HG02588 (cell line): ENCODE data around the gene PHKA1.
"Not testable (repeated sequence)": the region's sequence is repeated elsewhere in the genome, so short reads cannot be mapped to it uniquely, and the experiment has no call there.

Experiments used
- ATAC-seq: cut with Tn5 transposase; IDR thresholded peaks from one replicate; pipeline ENCODE4 v1.9.1; 2021; ENCODE audit warnings: mild to moderate bottlenecking, moderate library complexity; ENCODE audit not compliant: unreplicated experiment

The PHKA1 gene

GRCh38 chrX:72713599-72714477, at the start of gene PHKA1:
Gene PHKA1 (minus strand): TSS chrX:72714306. CDS start chrX:72713880, 426 bp downstream.
- ATAC-seq = not testable (repeated sequence)

- ATAC-seq = not testable (repeated sequence)
Observed at GRCh38 chrX:72760454-72760853, 46.3 kb upstream of the PHKA1 start.

GRCh38 chrX:72748545-72748944, 34.4 kb upstream of the PHKA1 start:
- ATAC-seq = not testable (repeated sequence)

- ATAC-seq = not testable (repeated sequence)
Observed at GRCh38 chrX:72745546-72745945, 31.4 kb upstream of the PHKA1 start.

- ATAC-seq = no peak
Observed at GRCh38 chrX:72735561-72735960, 21.5 kb upstream of the PHKA1 start.

- ATAC-seq = not testable (repeated sequence)
Observed at GRCh38 chrX:72733636-72734035, 19.5 kb upstream of the PHKA1 start.

GRCh38 chrX:72727846-72728245, 13.7 kb upstream of the PHKA1 start:
- ATAC-seq = no peak

GRCh38 chrX:72716766-72717165, 2.7 kb upstream of the PHKA1 start:
- no peak for ATAC-seq

GRCh38 chrX:72715546-72715945, 1.4 kb upstream of the PHKA1 start:
- ATAC-seq = no peak

- ATAC-seq = no peak
Observed at GRCh38 chrX:72714478-72714916, 391 bp upstream of the PHKA1 start.

- no peak for ATAC-seq
Observed at GRCh38 chrX:72713130-72713529, 976 bp downstream of the PHKA1 start.

- no peak for ATAC-seq
Observed at GRCh38 chrX:72712094-72712755, 1.9 kb downstream of the PHKA1 start.

- no peak for ATAC-seq
Observed at GRCh38 chrX:72705814-72706213, 8.3 kb downstream of the PHKA1 start.

GRCh38 chrX:72705111-72705510, 9.0 kb downstream of the PHKA1 start:
- ATAC-seq = no peak

GRCh38 chrX:72694170-72694569, 19.9 kb downstream of the PHKA1 start:
- ATAC-seq = no peak

GRCh38 chrX:72693477-72693876, 20.6 kb downstream of the PHKA1 start:
- no peak for ATAC-seq

- no peak for ATAC-seq
Observed at GRCh38 chrX:72687396-72687795, 26.7 kb downstream of the PHKA1 start.

- ATAC-seq = no peak
Observed at GRCh38 chrX:72685810-72686456, 28.2 kb downstream of the PHKA1 start.

- ATAC-seq = no peak
Observed at GRCh38 chrX:72685018-72685417, 29.1 kb downstream of the PHKA1 start.

GRCh38 chrX:72683631-72684030, 30.5 kb downstream of the PHKA1 start:
- ATAC-seq = no peak

- ATAC-seq = no peak
Observed at GRCh38 chrX:72676465-72676864, 37.6 kb downstream of the PHKA1 start.

- ATAC-seq = not testable (repeated sequence)
Observed at GRCh38 chrX:72673951-72674350, 40.2 kb downstream of the PHKA1 start.
